ENCODE measurements around the gene EIF4G2. TPM values are rescaled to one million over a fixed set of nuclear protein-coding genes. Genes with fewer than 3 reads are reported as not detected.

Gene EIF4G2
- total and polyA plus RNA-seq, 8 donors: 182 to 576 (median 357) TPM

GRCh38 chr11:10797001-10797400, 11.7 kb downstream of the EIF4G2 start:
- TF ChIP-seq EP300 (IDR thresholded peaks at IDR 0.05): no peak

DNA sequence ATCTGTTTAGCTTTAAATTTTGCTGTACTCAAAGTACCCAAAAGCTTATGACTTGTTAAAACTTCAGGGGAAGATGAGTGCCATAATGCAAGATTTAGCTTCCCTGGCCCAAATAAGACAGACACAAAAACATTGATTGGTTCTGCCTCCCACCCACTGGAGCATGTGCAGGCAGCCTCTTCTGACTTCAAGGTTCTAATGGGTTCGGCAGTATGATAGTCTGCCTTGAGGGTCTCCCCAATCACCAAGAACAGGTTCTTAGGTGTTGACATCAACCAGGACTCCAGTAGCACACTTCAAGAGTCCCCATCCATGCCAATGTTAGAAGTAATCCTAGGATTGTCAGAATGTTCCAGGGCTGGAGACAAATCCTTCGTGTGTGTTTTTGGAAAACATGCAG, 12.5 kb downstream of the EIF4G2 start:
- Histone ChIP-seq H3K27ac (no peak overlapping the region), H3K36me3 (peaks cover 52 to 57% (median 57%) of the 10 kb centered on the region in 4 donors), H3K4me3 (no peak overlapping the region), H3K4me1 (peaks cover 0 to 66% (median 22%) of the 10 kb centered on the region in 4 donors), H3K9me3 (no peaks in the 10 kb centered on the region), H3K27me3 (no peaks in the 10 kb centered on the region)
- intact Hi-C loops (cut with DNase I; ENCODE audit: low total_unique reads): loop anchor here (10.0 kb wide), 1 partner anchor 989 kb away; no protein-coding TSS in a partner anchor
- no peak for DNase-seq
- TF ChIP-seq POLR2AphosphoS5 (IDR thresholded peaks at IDR 0.05) (no peak), EP300 (IDR thresholded peaks at IDR 0.05) (no peak), POLR2A (IDR thresholded peaks at IDR 0.05) (no peak)
- TF ChIP-seq, protein P1, sequence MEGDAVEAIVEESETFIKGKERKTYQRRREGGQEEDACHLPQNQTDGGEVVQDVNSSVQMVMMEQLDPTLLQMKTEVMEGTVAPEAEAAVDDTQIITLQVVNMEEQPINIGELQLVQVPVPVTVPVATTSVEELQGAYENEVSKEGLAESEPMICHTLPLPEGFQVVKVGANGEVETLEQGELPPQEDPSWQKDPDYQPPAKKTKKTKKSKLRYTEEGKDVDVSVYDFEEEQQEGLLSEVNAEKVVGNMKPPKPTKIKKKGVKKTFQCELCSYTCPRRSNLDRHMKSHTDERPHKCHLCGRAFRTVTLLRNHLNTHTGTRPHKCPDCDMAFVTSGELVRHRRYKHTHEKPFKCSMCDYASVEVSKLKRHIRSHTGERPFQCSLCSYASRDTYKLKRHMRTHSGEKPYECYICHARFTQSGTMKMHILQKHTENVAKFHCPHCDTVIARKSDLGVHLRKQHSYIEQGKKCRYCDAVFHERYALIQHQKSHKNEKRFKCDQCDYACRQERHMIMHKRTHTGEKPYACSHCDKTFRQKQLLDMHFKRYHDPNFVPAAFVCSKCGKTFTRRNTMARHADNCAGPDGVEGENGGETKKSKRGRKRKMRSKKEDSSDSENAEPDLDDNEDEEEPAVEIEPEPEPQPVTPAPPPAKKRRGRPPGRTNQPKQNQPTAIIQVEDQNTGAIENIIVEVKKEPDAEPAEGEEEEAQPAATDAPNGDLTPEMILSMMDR (IDR thresholded peaks at IDR 0.05): no peak
- WGBS, 5 donors: 58 to 80% (median 68%) methylated on average over 2 of the region's 2 CpGs

More at GRCh38 chr11:10797001-10797400, 11.7 kb downstream of the EIF4G2 start:
- H3K36me3 ChIP-seq: peaks cover 60 to 65% (median 65%) of the 10 kb centered on the region in 4 donors
- WGBS, 5 donors: 83 to 89% (median 84%) methylated on average over 2 of the region's 2 CpGs
- H3K27me3 ChIP-seq: no peaks in the 10 kb centered on the region
- H3K4me1 ChIP-seq: peaks cover 0 to 74% (median 25%) of the 10 kb centered on the region in 4 donors
- intact Hi-C loops (cut with DNase I; ENCODE audit: low total_unique reads): loop anchor here (10.0 kb wide), 1 partner anchor 988 kb away; no protein-coding TSS in a partner anchor
- H3K27ac ChIP-seq: no peak overlapping the region
- no peak for DNase-seq
- no peaks in the 10 kb centered on the region for H3K9me3 ChIP-seq
- no peak overlapping the region for H3K4me3 ChIP-seq

GRCh38 chr11:10793470-10794255, 15.1 kb downstream of the EIF4G2 start:
- Histone ChIP-seq H3K27me3 (no peaks in the 10 kb centered on the region), H3K9me3 (no peaks in the 10 kb centered on the region), H3K4me3 (no peak overlapping the region), H3K4me1 (peaks cover 0 to 40% (median 15%) of the 10 kb centered on the region in 4 donors), H3K27ac (no peak overlapping the region), H3K36me3 (peaks cover 27 to 32% (median 32%) of the 10 kb centered on the region in 4 donors)
- TF ChIP-seq POLR2A (IDR thresholded peaks at IDR 0.05): no peak
- TF ChIP-seq, protein P1 (IDR thresholded peaks at IDR 0.05): no peak
- TF ChIP-seq POLR2AphosphoS5 (IDR thresholded peaks at IDR 0.05): no peak
- no peak for TF ChIP-seq EP300 (IDR thresholded peaks at IDR 0.05)
- no peak for DNase-seq
- intact Hi-C loops (cut with DNase I; ENCODE audit: low total_unique reads): loop anchor here (10.0 kb wide), 1 partner anchor 991 kb away; no protein-coding TSS in a partner anchor
- WGBS, 5 donors: 48 to 62% (median 57%) methylated on average over 11 of the region's 11 CpGs

- TF ChIP-seq, protein P1 (IDR thresholded peaks at IDR 0.05): peak in 5 of 7 experiments; percentile 83 to 93 (median 89)
- no peak for TF ChIP-seq POLR2A (IDR thresholded peaks at IDR 0.05)
- no peak for TF ChIP-seq EP300 (IDR thresholded peaks at IDR 0.05)
- TF ChIP-seq POLR2AphosphoS5 (IDR thresholded peaks at IDR 0.05): peak in 1 of 3 donors; percentile 63
- intact Hi-C loops (cut with DNase I; ENCODE audit: low total_unique reads): loop anchor here (10.0 kb wide), 1 partner anchor 992 kb away; no protein-coding TSS in a partner anchor
- Histone ChIP-seq H3K4me1 (peaks cover 0 to 29% (median 10%) of the 10 kb centered on the region in 4 donors), H3K36me3 (peaks cover 15 to 21% (median 20%) of the 10 kb centered on the region in 4 donors), H3K27me3 (no peaks in the 10 kb centered on the region), H3K27ac (no peak overlapping the region), H3K9me3 (no peaks in the 10 kb centered on the region), H3K4me3 (peak overlapping the region in 1 of 4 donors; percentile 23)
- WGBS, 5 donors: 7 to 26% (median 11%) methylated on average over 8 to 24 of the region's 24 CpGs
- DNase-seq: peak; percentile 89 to 92
Observed at GRCh38 chr11:10792385-10793068, 16.2 kb downstream of the EIF4G2 start.

Measured in stomach (tissue), 9 donors.